NCI-H1417 treated with DMSO at 0.1 percent for 48 hours (cell line): ENCODE data around the gene KCNQ1.

ENCODE experiments used
- DNase-seq: peaks from one replicate; lab custom pipeline; 2025; lab: John Stamatoyannopoulos, UW

The KCNQ1 gene

DNA sequence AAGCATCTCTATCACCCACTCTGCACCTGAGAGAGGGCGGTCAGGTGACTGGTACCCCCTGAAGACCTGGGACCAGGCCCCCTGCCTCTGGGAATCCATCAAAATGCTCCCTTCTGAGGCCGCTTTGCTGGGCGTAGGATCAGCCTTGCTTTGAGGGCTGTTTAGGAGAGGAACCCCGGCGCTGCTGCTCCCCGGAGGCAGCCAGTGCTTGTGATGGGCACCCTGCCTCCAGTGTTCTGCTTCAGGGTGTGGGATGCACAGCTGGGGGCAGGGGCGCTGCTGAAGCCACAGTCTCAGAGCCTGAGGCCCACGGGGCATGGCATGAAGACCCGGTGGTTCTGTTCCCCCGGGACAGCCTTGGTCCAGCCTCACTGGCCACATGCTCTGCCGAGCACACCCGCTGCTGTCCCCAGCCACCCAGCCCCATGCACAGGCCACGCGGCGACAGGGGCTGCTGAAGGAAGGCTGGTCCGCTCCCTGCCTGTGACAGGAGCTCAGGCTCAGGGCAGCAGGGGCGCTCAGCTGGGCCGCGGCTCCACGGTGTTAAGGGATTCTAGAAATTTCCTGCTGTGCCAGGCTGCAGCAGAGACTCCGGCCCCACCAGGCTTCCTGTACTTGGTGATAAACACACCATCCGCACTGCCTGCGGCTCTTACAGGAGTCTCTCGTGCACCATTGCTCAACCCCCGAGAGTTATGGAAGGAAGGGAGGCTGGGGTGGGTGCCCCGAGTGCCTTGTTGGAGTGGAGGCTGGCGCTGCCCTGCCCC is 91.0 kb downstream of the KCNQ1 start:
- no peak for DNase-seq

- DNase-seq = no peak
Observed at GRCh38 chr11:2536440-2536989, 91.7 kb downstream of the KCNQ1 start.

DNA sequence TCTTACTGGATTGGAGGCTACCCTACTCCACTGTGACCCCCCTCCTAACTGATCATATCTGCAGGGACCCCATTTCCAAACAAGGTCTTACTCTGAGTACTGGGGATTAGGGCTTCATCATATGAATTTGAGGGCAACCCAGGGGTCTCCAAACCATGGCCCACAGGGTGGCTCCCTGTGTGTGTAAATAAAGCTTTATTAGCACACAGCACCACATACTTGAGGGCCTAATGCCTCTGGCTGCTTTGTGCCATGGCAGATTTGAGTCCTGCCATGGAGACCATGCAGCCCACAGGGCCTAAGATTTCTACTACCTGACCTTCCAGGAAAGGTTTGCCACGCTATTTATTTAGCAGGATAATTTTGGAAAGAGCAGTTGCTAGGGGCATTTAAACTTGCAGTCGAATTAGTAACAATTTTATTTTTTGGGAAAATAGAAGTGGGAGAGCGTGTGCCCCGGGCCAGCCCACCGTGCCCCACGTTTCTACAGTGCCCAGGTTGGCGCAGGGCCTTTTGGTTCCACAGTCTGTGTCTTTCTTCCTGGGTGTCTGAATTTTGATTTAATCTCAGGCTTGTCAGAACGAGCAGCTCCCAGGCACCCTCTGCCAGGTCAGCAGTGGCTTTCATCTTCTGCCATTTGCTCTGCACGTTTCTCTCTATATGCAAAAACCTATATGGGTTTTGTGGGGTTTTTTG is 92.3 kb downstream of the KCNQ1 start:
- DNase-seq = no peak

DNA sequence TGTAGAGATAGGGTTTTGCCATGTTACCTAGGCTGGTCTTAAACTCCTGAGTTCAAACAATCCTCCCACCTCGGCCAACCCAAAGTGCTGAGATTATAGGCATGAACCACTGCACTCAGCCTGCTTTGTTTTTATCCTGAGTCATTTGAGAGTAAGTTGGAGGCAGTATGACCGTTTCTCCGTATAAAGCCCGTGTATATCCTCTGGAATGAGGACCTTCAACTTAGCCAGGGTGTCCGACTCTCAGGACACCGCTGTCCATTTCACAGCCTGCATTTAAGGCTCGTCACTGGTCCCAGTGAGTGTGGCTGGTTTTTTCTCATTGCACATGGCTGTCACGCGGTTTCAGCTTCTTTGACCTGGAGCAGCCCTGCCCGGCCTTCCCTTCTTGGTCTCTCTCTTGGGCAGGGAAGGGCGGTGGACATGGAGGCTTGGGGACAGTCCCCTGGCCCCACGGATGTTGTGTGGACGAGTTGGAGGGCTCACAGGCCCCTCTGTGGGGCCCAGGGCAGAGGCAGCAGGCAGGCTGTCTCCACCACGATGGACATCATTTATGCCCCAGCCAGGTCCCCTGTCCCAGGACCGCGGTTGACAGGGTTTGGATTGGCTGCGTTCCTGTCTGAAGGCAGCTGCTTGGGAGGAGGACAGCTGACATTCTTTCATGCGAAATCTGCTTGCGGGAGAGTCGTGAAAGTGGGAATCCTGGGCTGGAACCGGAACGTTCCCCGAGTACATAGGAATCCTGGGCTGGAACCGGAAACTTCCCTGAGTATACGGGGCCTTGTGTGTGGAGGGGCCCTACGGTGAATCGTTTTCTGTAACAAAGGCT is 93.3 kb downstream of the KCNQ1 start:
- no peak for DNase-seq

- no peak for DNase-seq
Observed at GRCh38 chr11:2538951-2539350, 94.1 kb downstream of the KCNQ1 start.

DNA sequence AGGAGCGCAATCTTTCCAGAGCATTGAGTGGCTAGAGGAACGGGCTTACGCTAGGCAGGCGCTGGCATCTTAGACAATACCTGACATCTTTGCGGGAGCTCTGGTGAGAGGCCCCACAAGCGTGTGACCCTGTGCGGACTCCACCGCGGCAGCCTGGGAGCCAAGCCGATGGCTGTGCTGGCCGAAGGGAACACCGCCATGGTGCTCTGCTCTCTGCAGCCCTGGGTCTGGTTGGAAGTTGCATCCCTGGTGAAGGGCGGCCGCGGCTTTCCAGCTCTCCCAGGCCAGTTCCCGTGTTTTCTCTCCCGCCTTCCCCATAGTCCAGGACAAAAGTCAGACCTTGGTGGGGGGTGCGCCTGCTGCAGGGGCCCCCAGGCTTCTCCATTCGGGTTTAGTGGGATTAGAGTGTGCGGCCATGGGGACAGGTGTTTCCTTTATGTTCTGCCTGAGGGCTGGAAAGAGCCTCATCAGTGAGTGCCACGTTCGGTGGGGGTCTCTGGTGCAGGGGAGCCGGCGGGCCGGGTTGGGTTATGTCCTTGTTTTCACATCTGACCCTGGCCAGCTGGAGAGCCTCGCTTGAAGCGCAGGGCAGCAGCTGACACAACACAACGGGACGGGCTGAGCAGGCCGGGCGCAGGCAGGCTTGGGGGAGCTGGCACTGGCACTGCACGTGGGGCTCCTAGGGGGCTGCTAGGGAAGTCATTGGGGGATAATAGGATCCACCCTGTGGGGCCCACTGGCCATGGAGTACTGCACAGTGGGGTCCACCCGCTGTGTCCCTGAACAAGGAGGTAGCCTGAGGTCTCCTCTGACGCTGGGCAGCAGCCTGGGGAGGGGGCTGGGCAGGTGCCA is 94.8 kb downstream of the KCNQ1 start:
- no peak for DNase-seq

DNA sequence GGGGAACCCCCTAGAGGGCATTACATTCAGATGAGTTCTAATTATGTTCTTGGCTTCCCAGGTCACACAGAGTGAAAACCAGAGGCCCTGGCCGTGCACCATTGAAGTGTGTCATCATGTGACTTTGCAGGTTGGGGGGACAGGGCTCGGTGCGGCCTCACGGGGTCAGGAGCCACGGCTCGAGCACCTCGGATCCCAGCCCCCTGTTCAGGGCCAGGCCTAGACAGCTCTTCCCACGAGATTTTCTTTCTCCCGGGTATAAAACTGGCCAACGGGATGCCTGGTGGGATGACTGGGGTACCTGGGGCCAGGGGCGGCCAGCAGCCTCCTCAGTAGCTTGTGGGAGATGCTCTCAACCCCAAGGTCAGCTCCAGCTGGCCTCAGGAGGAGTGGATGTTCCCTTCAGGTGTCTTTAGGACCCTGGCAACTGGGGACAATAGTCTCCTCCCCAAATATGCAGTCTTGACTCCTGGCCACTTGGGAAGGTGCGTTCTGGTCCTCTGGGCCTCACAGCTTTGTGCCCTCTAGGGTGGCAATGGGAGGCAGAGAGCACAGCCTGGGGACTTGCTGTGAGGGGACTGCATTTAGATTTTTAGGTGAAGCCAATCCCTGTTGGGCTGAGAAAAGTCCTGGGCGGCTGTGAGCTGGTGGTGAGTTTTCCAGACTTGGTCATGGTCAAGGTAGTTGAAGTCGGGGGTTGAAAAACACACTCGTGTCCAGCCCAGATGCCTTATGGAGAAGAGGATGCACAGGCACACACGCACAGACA is 95.6 kb downstream of the KCNQ1 start:
- DNase-seq = no peak

DNA sequence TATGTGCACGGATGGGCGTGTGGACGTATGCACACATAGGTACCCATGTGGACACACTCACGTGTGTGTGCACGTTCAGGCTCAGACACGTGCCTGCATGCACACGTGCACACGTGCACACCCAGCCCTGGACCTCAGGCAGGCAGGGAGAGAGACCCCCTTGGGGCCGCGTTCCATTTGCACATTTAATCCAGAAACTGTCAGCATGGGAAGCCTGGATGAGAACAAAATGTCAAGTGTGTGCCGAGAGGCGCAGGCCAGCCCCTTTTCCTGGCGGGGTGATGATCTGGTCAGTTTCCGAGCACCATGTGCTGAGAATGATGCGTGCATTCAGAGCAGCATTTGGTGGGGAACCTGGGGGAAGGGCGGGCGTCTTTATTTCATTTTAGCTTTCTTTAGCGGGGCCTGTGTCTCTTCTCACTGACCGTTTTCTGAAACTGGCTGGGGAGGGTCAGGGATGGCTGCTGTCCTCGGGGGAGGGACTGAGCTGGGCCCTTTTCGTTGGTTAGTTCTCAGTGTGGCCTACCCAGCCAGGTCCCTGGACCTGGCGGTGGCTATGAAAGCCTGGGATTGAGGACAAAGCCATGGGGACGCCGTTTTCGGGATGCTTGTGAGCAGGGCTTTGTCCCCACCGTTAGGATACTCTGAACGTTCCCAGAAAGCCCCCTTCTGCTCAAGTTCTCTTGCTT is 96.3 kb downstream of the KCNQ1 start:
- DNase-seq = no peak

DNA sequence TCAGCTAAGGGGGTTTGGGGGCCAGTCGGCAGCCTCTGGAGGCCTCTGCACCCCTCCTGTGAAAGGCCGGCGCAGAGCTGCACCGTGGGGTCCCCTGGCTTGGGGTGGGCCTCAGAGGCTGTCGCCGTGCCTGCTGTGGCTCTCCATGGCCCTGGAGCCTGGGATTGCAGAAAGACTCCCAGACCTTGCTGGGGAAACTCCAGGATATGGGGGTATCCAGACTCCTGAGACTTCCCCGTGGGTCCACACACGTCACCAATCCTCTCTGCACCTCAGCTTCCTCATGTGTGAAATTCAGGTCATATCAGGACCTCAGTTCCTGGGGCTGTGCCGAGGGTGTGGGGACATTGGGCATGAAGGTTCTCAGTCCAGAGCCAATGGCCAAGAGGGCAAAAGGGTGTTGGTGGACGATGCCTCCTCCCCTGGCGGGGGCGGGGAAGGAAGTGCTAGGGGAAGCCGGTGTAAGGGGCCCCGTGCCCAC is 97.1 kb downstream of the KCNQ1 start:
- DNase-seq = no peak

DNA sequence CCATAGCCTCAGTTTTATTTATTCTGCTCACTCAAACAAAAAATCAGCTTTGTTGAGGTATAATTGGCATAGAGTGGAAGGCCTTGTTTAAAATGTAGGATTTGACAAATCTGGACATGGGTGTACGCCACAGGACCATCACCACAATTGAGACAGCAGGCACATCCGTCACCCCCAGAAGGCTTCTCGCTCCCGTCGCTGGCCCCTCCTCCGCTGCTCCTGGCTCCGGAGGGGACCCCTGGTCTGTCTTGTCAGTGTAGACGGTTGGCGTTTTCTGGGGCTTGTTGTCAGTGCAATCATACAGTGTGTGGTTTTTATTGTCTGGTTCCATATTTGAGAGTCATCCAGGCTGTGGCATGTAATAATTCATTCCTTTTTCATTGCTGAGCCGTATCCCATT is 97.6 kb downstream of the KCNQ1 start:
- no peak for DNase-seq

GRCh38 chr11:2547806-2548205 is 103.0 kb downstream of the KCNQ1 start:
- DNase-seq = no peak

GRCh38 chr11:2548596-2548995 is 103.8 kb downstream of the KCNQ1 start:
- no peak for DNase-seq

DNA sequence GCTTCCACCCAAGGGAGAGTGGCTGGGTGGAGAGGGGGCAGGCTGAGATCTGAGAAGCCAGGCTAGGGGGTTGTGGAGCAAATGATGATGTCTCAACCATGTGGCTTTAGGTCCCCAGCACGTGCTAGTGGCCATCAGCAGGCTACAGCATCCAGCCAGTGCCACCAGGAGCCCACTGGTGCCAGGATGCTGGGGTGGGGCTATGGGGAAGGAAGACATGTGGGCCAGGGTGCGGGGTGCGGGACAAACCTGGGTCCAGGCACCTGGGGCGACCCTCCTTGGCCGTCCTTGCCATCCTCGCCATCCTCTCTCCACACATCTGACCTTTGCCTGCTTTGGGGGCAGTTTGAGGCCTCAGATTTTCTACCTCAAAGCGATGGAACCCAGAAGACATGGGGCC is 104.3 kb downstream of the KCNQ1 start:
- DNase-seq = no peak

DNA sequence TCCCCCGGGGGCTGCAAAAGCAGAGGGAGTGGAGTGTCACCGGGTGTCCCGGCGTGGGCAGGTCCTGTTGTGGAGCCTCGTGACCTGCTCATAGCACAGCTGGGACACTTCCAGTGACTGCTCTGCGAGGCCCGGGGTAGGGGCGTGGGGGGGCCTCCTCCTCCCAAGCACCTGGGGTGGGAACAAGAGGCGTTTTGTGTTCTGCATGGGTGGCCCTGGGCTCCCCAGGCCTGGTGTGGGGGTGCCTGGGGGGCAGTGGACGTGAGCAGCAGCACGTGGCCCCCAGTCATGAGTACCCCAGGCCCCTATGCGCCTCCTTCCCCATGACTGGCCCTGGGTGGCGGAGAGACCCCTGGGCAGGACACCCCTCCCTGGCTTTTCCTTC is 104.7 kb downstream of the KCNQ1 start:
- DNase-seq = no peak

GRCh38 chr11:2549876-2550605 is 105.2 kb downstream of the KCNQ1 start:
- DNase-seq = no peak

DNA sequence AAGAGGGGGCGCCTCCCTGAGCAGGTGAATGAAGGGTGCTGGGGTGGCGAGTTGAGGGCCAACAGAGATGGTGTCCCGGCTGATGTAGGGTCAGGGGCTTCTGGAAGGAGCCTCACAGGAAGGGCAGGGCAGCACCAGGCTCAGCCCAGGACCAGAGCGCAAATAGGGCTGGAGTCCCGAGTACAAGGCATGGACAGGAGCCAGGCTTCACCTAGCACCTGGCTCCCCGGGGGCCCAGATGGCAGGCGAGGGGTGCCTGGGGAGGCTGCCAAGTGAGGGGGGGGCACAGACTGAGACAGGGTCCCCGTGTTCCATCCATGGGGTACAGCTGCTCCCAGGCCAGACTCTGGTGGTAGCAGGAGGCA is 105.8 kb downstream of the KCNQ1 start:
- DNase-seq = no peak

GRCh38 chr11:2551131-2551530 is 106.3 kb downstream of the KCNQ1 start:
- DNase-seq = no peak

DNA sequence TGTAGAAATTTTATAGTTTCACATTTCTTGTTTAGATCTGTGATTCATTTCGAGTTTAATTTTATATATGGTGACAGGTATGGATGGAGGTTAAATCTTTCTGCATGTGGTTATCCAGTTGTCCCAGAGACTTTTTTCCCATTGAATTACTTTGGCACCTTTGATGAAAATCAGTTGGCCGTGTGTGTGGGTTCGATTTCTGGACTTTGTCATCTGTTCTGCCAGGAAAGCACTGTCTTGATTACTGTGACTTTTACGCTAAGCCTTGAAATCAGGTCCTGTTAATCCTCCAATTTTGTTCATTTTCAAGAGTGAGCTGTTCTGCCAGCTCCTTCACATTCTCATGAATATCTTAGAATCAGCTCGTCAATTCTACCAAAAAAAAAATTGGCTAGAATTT is 107.4 kb downstream of the KCNQ1 start:
- DNase-seq = no peak

DNA sequence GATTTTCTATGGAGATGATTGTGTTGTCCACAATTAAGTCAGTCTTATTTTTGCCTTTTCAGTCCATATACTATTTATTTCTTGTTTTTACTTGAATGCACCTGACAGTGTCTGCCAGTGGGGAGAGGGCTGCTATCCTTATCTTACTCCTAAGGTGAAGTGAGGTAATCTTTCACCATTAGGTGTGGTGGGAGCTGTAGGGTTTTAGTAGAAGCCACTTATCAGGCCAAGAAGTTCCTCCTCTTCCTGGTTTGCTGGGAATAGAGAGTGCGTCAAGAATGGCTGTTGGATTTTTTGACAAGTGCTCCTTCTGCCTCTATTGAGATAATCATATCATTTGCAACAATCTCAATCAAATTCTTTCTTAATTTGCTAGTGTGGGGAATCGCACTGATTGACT is 108.4 kb downstream of the KCNQ1 start:
- DNase-seq = no peak

DNA sequence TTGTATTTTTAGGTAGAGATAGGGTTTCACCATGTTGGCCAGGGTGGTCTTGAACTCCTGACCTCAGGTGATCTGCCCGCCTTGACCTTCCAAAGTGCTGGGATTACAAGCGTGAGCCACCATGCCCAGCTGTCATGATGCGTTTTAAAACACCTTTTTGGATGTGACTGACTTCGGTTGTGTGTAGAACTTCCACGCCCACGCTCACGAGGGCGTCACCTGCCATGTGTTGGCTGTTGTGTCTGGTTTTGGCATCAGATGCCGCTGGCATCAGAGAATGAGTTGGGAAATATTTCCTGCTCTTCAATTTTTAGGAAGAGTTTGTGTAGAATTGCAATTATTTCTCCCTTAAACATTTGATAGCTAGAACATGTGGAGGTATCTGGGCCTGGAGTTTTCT is 109.1 kb downstream of the KCNQ1 start:
- no peak for DNase-seq
